ENCODE measurements around the gene MYOF. TPM values are rescaled to one million over a fixed set of nuclear protein-coding genes. Genes with fewer than 3 reads are reported as not detected.
"Not testable (repeated sequence)": the region's sequence is repeated elsewhere in the genome, so short reads cannot be mapped to it uniquely, and the experiment has no call there.

Gene MYOF
- total RNA-seq, 2 donors from 2014 or later = 0.81 to 1.6 TPM

GRCh38 chr10:93473804-93474472 is 8.2 kb downstream of the MYOF start:
- ATAC-seq = no peak
- H3K9me3 ChIP-seq (ENCODE audit: control insufficient read depth, low read length, poor library complexity, severe bottlenecking) = no peaks in the 10 kb centered on the region
- no peaks in the 10 kb centered on the region for H3K4me1 Mint-ChIP-seq

GRCh38 chr10:93473161-93473560 is 9.0 kb downstream of the MYOF start:
- no peak overlapping the region for H3K4me3 Mint-ChIP-seq
- H3K36me3 Mint-ChIP-seq (ENCODE audit: low read depth) = peaks cover 2% of the 10 kb centered on the region
- ATAC-seq = no peak
- H3K4me1 Mint-ChIP-seq = no peaks in the 10 kb centered on the region
- no peak for DNase-seq
- H3K27ac Mint-ChIP-seq = no peak overlapping the region
- no peaks in the 10 kb centered on the region for H3K9me3 ChIP-seq (ENCODE audit: control insufficient read depth, low read length, poor library complexity, severe bottlenecking)
- H3K27me3 Mint-ChIP-seq = peaks cover 7% of the 10 kb centered on the region

More at GRCh38 chr10:93473804-93474472, 8.2 kb downstream of the MYOF start:
- Mint-ChIP-seq H3K36me3 (ENCODE audit: low read depth) (peaks cover 2% of the 10 kb centered on the region), H3K27ac (no peak overlapping the region), H3K27me3 (peaks cover 7% of the 10 kb centered on the region), H3K4me3 (no peak overlapping the region)
- no peak for DNase-seq

GRCh38 chr10:93471110-93471651 is 11.0 kb downstream of the MYOF start:
- ATAC-seq (no peak), DNase-seq (no peak)
- Mint-ChIP-seq H3K4me3 (no peak overlapping the region), H3K27ac (no peak overlapping the region), H3K27me3 (no peaks in the 10 kb centered on the region), H3K4me1 (no peaks in the 10 kb centered on the region), H3K36me3 (ENCODE audit: low read depth) (peaks cover 2% of the 10 kb centered on the region)
- H3K9me3 ChIP-seq (ENCODE audit: control insufficient read depth, low read length, poor library complexity, severe bottlenecking) = no peaks in the 10 kb centered on the region

GRCh38 chr10:93469454-93469853 is 12.7 kb downstream of the MYOF start:
- DNase-seq (no peak), ATAC-seq (no peak)
- peaks cover 3% of the 10 kb centered on the region for H3K4me1 Mint-ChIP-seq
- H3K9me3 ChIP-seq (ENCODE audit: control insufficient read depth, low read length, poor library complexity, severe bottlenecking) = no peaks in the 10 kb centered on the region
- H3K27ac Mint-ChIP-seq = no peak overlapping the region
- no peak overlapping the region for H3K4me3 Mint-ChIP-seq
- no peaks in the 10 kb centered on the region for H3K27me3 Mint-ChIP-seq
- H3K36me3 Mint-ChIP-seq (ENCODE audit: low read depth) = peaks cover 2% of the 10 kb centered on the region

GRCh38 chr10:93468461-93469213 is 13.5 kb downstream of the MYOF start:
- DNase-seq (no peak), ATAC-seq (no peak)
- H3K9me3 ChIP-seq (ENCODE audit: control insufficient read depth, low read length, poor library complexity, severe bottlenecking) = no peaks in the 10 kb centered on the region
- H3K4me1 Mint-ChIP-seq = peaks cover 3% of the 10 kb centered on the region
- no peak overlapping the region for H3K27ac Mint-ChIP-seq
- H3K27me3 Mint-ChIP-seq = no peaks in the 10 kb centered on the region
- peaks cover 2% of the 10 kb centered on the region for H3K36me3 Mint-ChIP-seq (ENCODE audit: low read depth)
- no peak overlapping the region for H3K4me3 Mint-ChIP-seq

GRCh38 chr10:93467635-93468034 is 14.5 kb downstream of the MYOF start:
- ATAC-seq; H3K4me1 Mint-ChIP-seq; H3K27me3 Mint-ChIP-seq; H3K4me3 Mint-ChIP-seq; H3K27ac Mint-ChIP-seq; H3K9me3 ChIP-seq (ENCODE audit: control insufficient read depth, low read length, poor library complexity, severe bottlenecking); DNase-seq; H3K36me3 Mint-ChIP-seq (ENCODE audit: low read depth): not testable (repeated sequence)

- Mint-ChIP-seq H3K4me3 (no peak overlapping the region), H3K36me3 (ENCODE audit: low read depth) (no peaks in the 10 kb centered on the region), H3K27me3 (no peaks in the 10 kb centered on the region), H3K4me1 (peaks cover 8% of the 10 kb centered on the region), H3K27ac (no peak overlapping the region)
- no peaks in the 10 kb centered on the region for H3K9me3 ChIP-seq (ENCODE audit: control insufficient read depth, low read length, poor library complexity, severe bottlenecking)
- ATAC-seq (no peak), DNase-seq (no peak)
These were observed 16.1 kb downstream of the MYOF start for GRCh38 chr10:93465806-93466675.

- peaks cover 8% of the 10 kb centered on the region for H3K4me1 Mint-ChIP-seq
- no peak overlapping the region for H3K4me3 Mint-ChIP-seq
- H3K27me3 Mint-ChIP-seq = peaks cover 3% of the 10 kb centered on the region
- no peak for ATAC-seq
- no peak for DNase-seq
- no peak overlapping the region for H3K27ac Mint-ChIP-seq
- H3K9me3 ChIP-seq (ENCODE audit: control insufficient read depth, low read length, poor library complexity, severe bottlenecking) = no peaks in the 10 kb centered on the region
- H3K36me3 Mint-ChIP-seq (ENCODE audit: low read depth) = no peaks in the 10 kb centered on the region
These were observed 17.3 kb downstream of the MYOF start for GRCh38 chr10:93464776-93465388.

GRCh38 chr10:93463723-93464476 is 18.2 kb downstream of the MYOF start:
- DNase-seq (no peak), ATAC-seq (no peak)
- Mint-ChIP-seq H3K27me3 (peaks cover 7% of the 10 kb centered on the region), H3K36me3 (ENCODE audit: low read depth) (no peaks in the 10 kb centered on the region), H3K4me1 (peaks cover 8% of the 10 kb centered on the region), H3K27ac (no peak overlapping the region), H3K4me3 (no peak overlapping the region)
- no peaks in the 10 kb centered on the region for H3K9me3 ChIP-seq (ENCODE audit: control insufficient read depth, low read length, poor library complexity, severe bottlenecking)

GRCh38 chr10:93462881-93463280 is 19.3 kb downstream of the MYOF start:
- DNase-seq = no peak
- peaks cover 8% of the 10 kb centered on the region for H3K4me1 Mint-ChIP-seq
- peak; percentile 51 for ATAC-seq
- H3K36me3 Mint-ChIP-seq (ENCODE audit: low read depth) = no peaks in the 10 kb centered on the region
- peaks cover 7% of the 10 kb centered on the region for H3K27me3 Mint-ChIP-seq
- no peaks in the 10 kb centered on the region for H3K9me3 ChIP-seq (ENCODE audit: control insufficient read depth, low read length, poor library complexity, severe bottlenecking)
- H3K27ac Mint-ChIP-seq = peak overlapping the region; percentile 81
- H3K4me3 Mint-ChIP-seq = peak overlapping the region; percentile 39

GRCh38 chr10:93462371-93462770 is 19.8 kb downstream of the MYOF start:
- H3K9me3 ChIP-seq (ENCODE audit: control insufficient read depth, low read length, poor library complexity, severe bottlenecking) = no peaks in the 10 kb centered on the region
- H3K36me3 Mint-ChIP-seq (ENCODE audit: low read depth) = no peaks in the 10 kb centered on the region
- no peak for ATAC-seq
- no peak overlapping the region for H3K4me3 Mint-ChIP-seq
- H3K4me1 Mint-ChIP-seq = peaks cover 8% of the 10 kb centered on the region
- H3K27me3 Mint-ChIP-seq = peaks cover 7% of the 10 kb centered on the region
- H3K27ac Mint-ChIP-seq = peak overlapping the region; percentile 81
- no peak for DNase-seq

- H3K4me1 Mint-ChIP-seq = peaks cover 8% of the 10 kb centered on the region
These were observed 20.3 kb downstream of the MYOF start for GRCh38 chr10:93461807-93462178.

More at GRCh38 chr10:93461807-93462178, 20.3 kb downstream of the MYOF start:
- ATAC-seq (no peak), DNase-seq (no peak)
- Mint-ChIP-seq H3K27ac (no peak overlapping the region), H3K27me3 (peaks cover 7% of the 10 kb centered on the region), H3K4me3 (no peak overlapping the region), H3K36me3 (ENCODE audit: low read depth) (no peaks in the 10 kb centered on the region)
- H3K9me3 ChIP-seq (ENCODE audit: control insufficient read depth, low read length, poor library complexity, severe bottlenecking) = no peaks in the 10 kb centered on the region
